Stimulated activated CD4-positive, alpha-beta T cell treated with anti-CD3 and anti-CD28 coated beads, Interleukin-4, amount 100 ng/mL, for 1 hour (primary cell): ENCODE data around the gene ULBP3.
"Not testable (repeated sequence)": the region's sequence is repeated elsewhere in the genome, so short reads cannot be mapped to it uniquely, and the experiment has no call there.

Experiments used
- DNase-seq: peaks from one replicate; pipeline ENCODE4 v3.0.0-alpha.2; 2020

The ULBP3 gene

DNA sequence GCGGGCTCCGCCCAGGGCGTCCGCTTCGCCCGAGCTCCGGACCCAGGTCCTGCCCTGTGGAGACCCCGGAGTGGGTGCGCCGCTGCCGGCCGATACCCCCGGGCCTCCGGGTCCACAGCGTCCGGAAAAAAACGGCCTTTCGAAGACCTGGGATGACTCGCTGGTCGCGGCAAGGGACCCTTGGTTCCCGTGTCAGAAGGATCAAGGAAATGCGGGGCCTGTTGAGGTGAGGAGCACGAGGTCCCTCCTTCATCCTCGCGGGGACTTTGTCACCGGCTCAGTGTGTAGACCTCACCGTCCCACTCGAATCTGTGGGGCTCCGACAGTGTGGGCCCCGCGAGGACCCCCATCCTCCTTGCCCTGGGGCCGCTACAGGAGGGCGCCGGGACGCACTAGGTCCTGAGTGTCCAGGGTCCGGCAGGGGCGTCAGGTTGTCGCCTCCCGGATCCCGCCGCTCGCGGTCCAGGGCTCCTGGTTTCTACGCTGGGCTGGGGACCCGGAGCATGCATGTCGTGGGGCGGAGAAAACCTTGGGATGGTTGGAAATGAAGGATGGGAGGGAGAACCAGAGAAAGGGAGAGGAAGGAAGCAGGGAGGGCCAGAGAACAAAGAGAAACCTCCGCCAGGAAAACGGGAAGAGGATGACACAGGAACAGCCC lies 54.2 kb downstream of the ULBP3 start:
- not testable (repeated sequence) for DNase-seq

DNA sequence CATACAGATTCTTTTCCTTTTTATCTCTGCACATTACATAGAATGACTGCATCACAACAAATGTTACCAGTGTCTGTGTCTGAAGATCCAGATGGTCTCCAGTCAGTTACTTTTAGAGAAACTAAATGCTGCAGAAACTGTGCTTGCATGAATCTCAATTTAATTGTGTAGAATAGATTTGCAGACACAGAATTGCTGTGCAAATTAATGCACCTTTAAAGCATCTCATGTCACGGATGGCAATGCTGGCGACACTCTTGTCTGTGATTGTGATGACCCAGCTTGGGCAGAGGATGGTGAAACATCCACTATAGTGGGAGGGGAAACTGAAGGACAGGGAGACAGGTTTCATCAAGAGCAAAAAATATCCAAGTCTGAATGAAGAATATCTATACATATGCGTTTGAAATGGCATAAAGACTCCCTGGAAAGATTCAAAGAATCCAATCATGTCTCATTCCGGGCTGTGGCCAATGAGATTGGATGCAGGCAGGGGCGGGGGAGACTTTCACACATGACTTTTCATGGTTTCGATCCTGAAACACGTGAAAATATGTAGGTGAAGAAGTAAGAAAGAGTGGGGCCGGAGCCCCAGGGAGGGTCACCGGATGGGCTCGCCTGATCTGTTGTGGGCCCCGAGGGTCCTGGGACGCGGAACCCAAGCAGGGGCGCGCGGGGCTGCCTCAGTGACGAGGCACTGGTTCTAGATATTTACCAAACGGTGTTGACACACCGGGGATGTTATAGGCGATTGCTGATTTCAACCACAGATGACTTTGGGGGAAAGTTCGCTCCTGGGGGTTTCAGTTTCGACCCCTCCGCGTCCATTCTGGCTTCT lies 54.9 kb downstream of the ULBP3 start:
- not testable (repeated sequence) for DNase-seq

- not testable (repeated sequence) for DNase-seq
Observed at GRCh38 chr6:150012846-150013784, 55.8 kb downstream of the ULBP3 start.
